Common myeloid progenitor, CD34-positive (primary cell): Measurements from ENCODE around the gene RANBP3L.

ENCODE experiments used
- CTCF ChIA-PET: fragments of 350-600 bp; sonication (Branson Sonifier 250); formaldehyde crosslinking; loops from one replicate; lab custom pipeline; 2021; ENCODE audit warnings: antibody characterized with exemption; lab: Charles Lee
- POLR2A ChIA-PET: fragments of 350-600 bp; sonication (Branson Sonifier 250); formaldehyde crosslinking; loops from one replicate; lab custom pipeline; 2021; ENCODE audit warnings: antibody characterized with exemption; lab: Charles Lee
- DNase-seq, 3 donors: peaks; one replicate each; pipeline versions ENCODE4 v3.0.0 to v3.0.0-alpha.2; 2013
- H3K27ac ChIP-seq, 2 experiments: 1 replicate in 1 of 2; 2 replicates in 1 of 2; pipeline ENCODE4 v1.7.0; 2013; ENCODE audit warnings: inconsistent platforms in 2 of 2, low read length in 2 of 2, mild to moderate bottlenecking in 2 of 2, low read depth in 1 of 2, moderate library complexity in 1 of 2; ENCODE audit not compliant: severe bottlenecking in 2 of 2, insufficient read depth in 1 of 2, poor library complexity in 1 of 2
- H3K27me3 ChIP-seq, 5 experiments: replicated peaks in 2 of 5; 1 replicate in 3 of 5; 2 replicates in 2 of 5; pipeline versions ENCODE4 v1.6.1 to v1.7.0; 2013; ENCODE audit warnings: low read length in 4 of 5, mild to moderate bottlenecking in 2 of 5, moderate library complexity in 2 of 5, inconsistent platforms in 1 of 5; ENCODE audit not compliant: insufficient read depth in 5 of 5, control insufficient read depth in 4 of 5
- H3K36me3 ChIP-seq, 4 experiments: 1 replicate in 2 of 4; 2 replicates in 2 of 4; pipeline versions ENCODE4 v1.6.1 to v1.7.0; 2013; ENCODE audit warnings: low read length in 3 of 4, control low read depth in 1 of 4, mild to moderate bottlenecking in 1 of 4; ENCODE audit not compliant: control insufficient read depth in 4 of 4, insufficient read depth in 4 of 4
- H3K4me1 ChIP-seq, 4 experiments: 1 replicate in 3 of 4; 2 replicates in 1 of 4; pipeline versions ENCODE4 v1.6.1 to v1.7.1; 2013; ENCODE audit warnings: low read length in 3 of 4, mild to moderate bottlenecking in 3 of 4, control low read depth in 1 of 4, inconsistent platforms in 1 of 4, moderate library complexity in 1 of 4; ENCODE audit not compliant: control insufficient read depth in 4 of 4, insufficient read depth in 4 of 4; ENCODE audit errors: control extremely low read depth in 1 of 4
- H3K4me3 ChIP-seq, 7 experiments: 1 replicate in 4 of 7; 2 replicates in 3 of 7; pipeline versions ENCODE4 v1.5.1 to v1.7.0; 2013; ENCODE audit warnings: mild to moderate bottlenecking in 7 of 7, low read length in 6 of 7, moderate library complexity in 6 of 7, inconsistent platforms in 2 of 7, low read depth in 2 of 7, control low read depth in 1 of 7; ENCODE audit not compliant: insufficient read depth in 4 of 7, control insufficient read depth in 1 of 7; ENCODE audit errors: extremely low read depth in 1 of 7
- H3K9me3 ChIP-seq, 5 experiments: 1 replicate in 4 of 5; 2 replicates in 1 of 5; pipeline versions ENCODE4 v1.6.1 to v1.7.1; 2013; ENCODE audit warnings: low read length in 4 of 5, mild to moderate bottlenecking in 2 of 5, inconsistent platforms in 1 of 5, low read depth in 1 of 5, moderate library complexity in 1 of 5; ENCODE audit not compliant: control insufficient read depth in 4 of 5, insufficient read depth in 2 of 5; ENCODE audit errors: control extremely low read depth in 1 of 5
- WGBS: methylation state at CpG from one replicate; pipeline ENCODE4 v1.1.5; 2013; ENCODE audit not compliant: insufficient coverage; 5-methylcytosine and 5-hydroxymethylcytosine counted together

RANBP3L gene

DNA sequence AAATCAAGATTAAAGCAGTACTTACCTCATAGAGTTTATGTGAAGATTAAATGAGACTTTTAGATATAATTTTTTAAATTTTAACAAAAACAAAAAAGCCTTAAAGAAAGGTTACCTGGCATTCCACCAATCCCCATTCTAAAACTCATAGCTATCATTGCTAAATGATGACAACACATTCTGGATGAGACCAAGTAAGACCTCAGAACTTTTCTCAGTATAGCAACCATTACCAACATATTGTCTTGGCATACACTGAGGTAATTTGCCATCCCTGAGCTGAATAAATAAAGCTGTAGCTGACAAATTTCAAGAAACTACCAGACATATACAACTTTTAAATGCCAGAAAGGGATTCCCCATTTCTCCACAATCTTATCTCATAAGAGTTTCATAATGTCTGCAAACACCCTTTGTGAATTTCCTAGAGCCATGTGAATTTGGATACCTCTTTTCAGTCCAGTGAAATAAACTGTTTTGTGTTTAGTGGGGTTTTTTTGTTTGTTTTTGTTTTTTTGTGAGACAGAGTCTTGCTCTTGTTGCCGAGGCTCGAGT lies 29.5 kb downstream of the RANBP3L start:
- H3K36me3 ChIP-seq: no peaks in the 10 kb centered on the region
- CTCF ChIA-PET: interaction anchor here (0.9 to 4.0 kb wide), 5 partner anchors 9 to 420 kb away, joined by 3 to 13 read pairs (median 4); no protein-coding TSS in a partner anchor

GRCh38 chr5:36270876-36271575 lies 30.7 kb downstream of the RANBP3L start:
- POLR2A ChIA-PET: no interaction called here
- H3K4me3 ChIP-seq: no peak overlapping the region
- peaks cover 0 to 10% (median under 1%) of the 10 kb centered on the region in 4 experiments for H3K4me1 ChIP-seq
- no peak overlapping the region for H3K27ac ChIP-seq
- no peaks in the 10 kb centered on the region for H3K36me3 ChIP-seq
- H3K27me3 ChIP-seq: no peaks in the 10 kb centered on the region
- DNase-seq: no peak
- WGBS: 100% methylated on average over 1 of the region's 3 CpGs
- H3K9me3 ChIP-seq: no peaks in the 10 kb centered on the region
- CTCF ChIA-PET: interaction anchor here (1.6 to 4.0 kb wide), 2 partner anchors 129 to 421 kb away, joined by 4 to 13 read pairs; no protein-coding TSS in a partner anchor

More for the DNA sequence above, 29.5 kb downstream of the RANBP3L start:
- 100% methylated on average over 2 of the region's 2 CpGs for WGBS
- Histone ChIP-seq H3K4me3 (no peak overlapping the region), H3K27ac (no peak overlapping the region), H3K9me3 (no peaks in the 10 kb centered on the region), H3K27me3 (no peaks in the 10 kb centered on the region), H3K4me1 (peaks cover 0 to 10% (median under 1%) of the 10 kb centered on the region in 4 experiments)
- DNase-seq: no peak
- POLR2A ChIA-PET: no interaction called here

DNA sequence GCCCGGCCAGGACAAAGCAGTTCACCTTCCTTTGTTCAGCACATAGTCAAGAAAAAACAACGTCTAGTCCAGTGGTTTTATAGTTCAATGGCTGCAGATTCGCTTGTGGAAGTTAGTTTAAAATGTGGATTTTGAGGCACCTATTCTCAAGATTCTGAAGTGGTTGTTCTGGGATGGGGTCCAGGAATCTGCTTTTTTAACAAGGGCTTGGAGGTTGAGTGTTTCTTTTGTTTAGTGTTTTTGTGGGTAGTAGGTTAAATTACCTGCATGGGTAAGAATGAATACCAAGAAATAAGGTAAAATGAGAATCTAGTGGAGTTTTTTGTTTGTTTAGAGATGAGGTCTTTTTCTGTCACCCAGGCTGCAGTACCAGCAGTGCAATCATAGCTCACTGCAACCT lies 31.5 kb downstream of the RANBP3L start:
- Histone ChIP-seq H3K36me3 (no peaks in the 10 kb centered on the region), H3K4me1 (peaks cover 0 to 10% (median under 1%) of the 10 kb centered on the region in 4 experiments), H3K27ac (no peak overlapping the region), H3K27me3 (no peaks in the 10 kb centered on the region), H3K9me3 (no peaks in the 10 kb centered on the region), H3K4me3 (no peak overlapping the region)
- CTCF ChIA-PET: interaction anchor here (4.0 kb wide), 1 partner anchor 130 kb away, joined by 13 read pairs; no protein-coding TSS in a partner anchor
- POLR2A ChIA-PET: no interaction called here
- no peak for DNase-seq
- 94% methylated on average over 2 of the region's 3 CpGs for WGBS

- no peaks in the 10 kb centered on the region for H3K9me3 ChIP-seq
- ChIA-PET CTCF (no interaction called here), POLR2A (no interaction called here)
- H3K27me3 ChIP-seq: no peaks in the 10 kb centered on the region
- no peak overlapping the region for H3K27ac ChIP-seq
- H3K4me3 ChIP-seq: no peak overlapping the region
- DNase-seq: no peak
- no peaks in the 10 kb centered on the region for H3K36me3 ChIP-seq
- peaks cover 0 to 10% (median under 1%) of the 10 kb centered on the region in 4 experiments for H3K4me1 ChIP-seq
Observed at GRCh38 chr5:36269478-36269877, 32.2 kb downstream of the RANBP3L start.

DNA sequence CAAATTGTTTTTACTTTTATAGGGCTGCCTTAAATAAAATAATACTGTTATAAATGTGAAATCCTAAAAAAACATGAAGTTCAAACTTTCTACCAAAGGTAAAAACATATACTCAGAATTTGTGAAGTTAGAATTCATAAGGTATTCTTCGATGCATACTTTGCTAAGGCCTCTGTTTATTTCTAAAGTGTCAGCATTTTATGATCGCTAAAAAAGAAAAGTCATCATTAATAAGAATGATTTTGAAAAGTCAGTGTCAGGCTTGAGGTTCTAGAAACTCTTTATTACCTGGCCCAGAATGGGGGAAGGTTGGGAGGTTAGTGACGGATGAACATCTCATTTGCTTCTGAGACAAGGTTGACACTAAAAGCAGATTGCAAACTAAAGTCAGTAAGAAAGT lies 33.8 kb downstream of the RANBP3L start:
- ChIA-PET POLR2A (no interaction called here), CTCF (interaction anchor here (1.4 to 3.5 kb wide), 2 partner anchors 26 to 131 kb away, joined by 6 to 14 read pairs; partner anchors contain the start of gene NADK2)
- no peak for DNase-seq
- 94% methylated on average over 2 of the region's 3 CpGs for WGBS
- H3K27me3 ChIP-seq: no peaks in the 10 kb centered on the region
- H3K36me3 ChIP-seq: no peaks in the 10 kb centered on the region
- H3K9me3 ChIP-seq: no peaks in the 10 kb centered on the region
- no peak overlapping the region for H3K4me3 ChIP-seq
- H3K4me1 ChIP-seq: no peaks in the 10 kb centered on the region
- H3K27ac ChIP-seq: no peak overlapping the region

DNA sequence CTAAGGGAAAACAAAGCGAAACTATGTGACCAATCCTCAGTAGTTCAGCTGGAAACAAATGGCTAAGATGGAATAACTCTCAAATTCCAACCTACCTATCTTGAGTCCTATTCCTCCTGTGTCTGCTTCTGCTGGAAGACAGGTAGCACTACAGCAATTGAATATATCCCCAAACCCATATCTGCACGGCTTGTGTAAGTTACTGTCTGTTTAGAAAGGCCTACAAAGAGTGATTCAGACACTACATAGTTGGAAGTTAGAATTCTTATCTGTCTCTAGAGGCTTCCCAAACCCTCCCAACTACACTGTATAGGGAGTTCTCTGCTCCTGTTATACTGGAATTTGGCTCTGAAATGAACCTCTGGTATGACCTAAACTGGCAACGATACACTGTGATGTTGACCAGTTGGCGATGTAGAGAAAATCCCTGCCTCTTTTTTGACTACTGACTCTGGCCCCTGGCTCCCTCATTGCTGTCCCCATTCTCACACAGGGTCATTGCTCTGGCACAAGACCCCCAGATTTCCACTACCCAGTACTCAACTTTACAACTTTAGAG lies 37.4 kb downstream of the RANBP3L start:
- ChIA-PET CTCF (interaction anchor here (0.9 to 3.5 kb wide), 17 partner anchors 10 to 436 kb away, joined by 3 to 28 read pairs (median 7); partner anchors contain the start of gene NADK2), POLR2A (no interaction called here)
- DNase-seq: no peak
- Histone ChIP-seq H3K27me3 (no peaks in the 10 kb centered on the region), H3K27ac (no peak overlapping the region), H3K36me3 (no peaks in the 10 kb centered on the region), H3K4me3 (no peak overlapping the region), H3K4me1 (no peaks in the 10 kb centered on the region), H3K9me3 (no peaks in the 10 kb centered on the region)
- WGBS: 94% methylated on average over 2 of the region's 4 CpGs

GRCh38 chr5:36261186-36261585 lies 40.5 kb downstream of the RANBP3L start:
- Histone ChIP-seq H3K36me3 (no peaks in the 10 kb centered on the region), H3K27me3 (no peaks in the 10 kb centered on the region), H3K27ac (no peak overlapping the region), H3K4me1 (no peaks in the 10 kb centered on the region), H3K4me3 (no peak overlapping the region), H3K9me3 (no peaks in the 10 kb centered on the region)
- ChIA-PET POLR2A (no interaction called here), CTCF (interaction anchor here (1.2 to 2.5 kb wide), 5 partner anchors 11 to 439 kb away, joined by 3 to 13 read pairs (median 6); partner anchors contain the start of gene NADK2)
- WGBS: 98% methylated on average over 5 of the region's 6 CpGs
- no peak for DNase-seq
